HuH-7 (cell line): ENCODE measurements around the gene URAD.
"Not testable (repeated sequence)": the region's sequence is repeated elsewhere in the genome, so short reads cannot be mapped to it uniquely, and the experiment has no call there.

ENCODE experiments used
- DNase-seq: peaks from one replicate; pipeline ENCODE4 v3.0.0; 2011; ENCODE audit warnings: low spot score

URAD gene

DNA sequence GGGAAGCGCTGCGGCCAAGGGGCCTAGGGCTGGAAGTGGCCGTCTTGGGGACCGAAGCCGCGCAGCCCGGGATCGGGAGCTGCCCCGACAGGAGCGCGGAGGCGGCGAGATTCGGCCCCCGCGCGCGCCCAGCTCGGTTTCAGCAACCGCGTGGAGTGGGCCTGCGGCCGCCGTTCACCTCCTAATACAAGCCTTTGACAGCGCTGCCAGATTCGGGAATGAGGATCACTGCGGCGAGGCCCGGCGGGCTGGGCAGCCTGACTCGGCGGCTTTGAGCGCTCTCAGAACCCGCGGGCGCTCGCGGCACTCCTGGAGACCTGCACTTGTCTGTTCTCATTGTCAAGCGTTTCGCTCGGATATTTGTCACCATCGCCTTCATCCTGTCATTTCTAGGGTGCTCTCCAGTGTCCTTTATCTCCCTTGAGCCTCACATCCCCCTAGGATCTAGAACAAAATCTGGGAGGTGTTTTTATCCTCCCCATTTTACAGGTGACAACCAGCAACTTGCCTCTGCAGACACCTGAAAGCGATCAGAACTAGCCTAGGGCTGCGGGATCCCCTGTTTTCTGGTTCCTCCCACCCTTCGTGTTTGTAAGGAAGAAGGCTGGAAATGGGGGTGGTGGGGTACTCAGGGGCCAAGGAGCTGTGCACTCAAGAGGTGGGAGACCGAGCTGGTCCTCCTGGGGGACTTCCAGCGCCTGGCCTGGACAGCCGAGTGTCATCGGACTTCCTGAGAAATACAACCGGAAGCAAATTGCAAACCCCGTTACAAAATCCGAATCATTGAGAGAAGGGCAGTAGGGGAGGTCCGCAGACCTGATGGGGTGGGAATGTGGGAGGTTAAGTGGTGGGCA is 17.9 kb downstream of the URAD start:
- DNase-seq: no peak

DNA sequence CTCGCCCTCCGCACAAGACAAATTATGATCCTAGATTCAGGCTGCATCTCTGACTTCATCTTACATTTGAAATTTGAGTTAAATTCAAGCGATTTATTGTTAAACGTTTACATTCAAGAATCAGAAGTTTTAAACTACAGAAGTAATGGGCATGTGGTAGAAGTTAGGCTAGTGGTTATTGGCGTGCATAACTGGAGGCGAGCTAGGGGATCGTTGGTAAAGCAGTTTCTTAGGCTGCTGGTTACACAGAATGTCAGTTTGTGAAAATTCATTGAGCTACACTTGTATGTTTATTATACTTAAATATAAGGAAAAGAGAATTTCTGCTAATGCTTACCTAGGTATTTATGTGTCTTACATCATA is 18.6 kb downstream of the URAD start:
- DNase-seq: no peak

DNA sequence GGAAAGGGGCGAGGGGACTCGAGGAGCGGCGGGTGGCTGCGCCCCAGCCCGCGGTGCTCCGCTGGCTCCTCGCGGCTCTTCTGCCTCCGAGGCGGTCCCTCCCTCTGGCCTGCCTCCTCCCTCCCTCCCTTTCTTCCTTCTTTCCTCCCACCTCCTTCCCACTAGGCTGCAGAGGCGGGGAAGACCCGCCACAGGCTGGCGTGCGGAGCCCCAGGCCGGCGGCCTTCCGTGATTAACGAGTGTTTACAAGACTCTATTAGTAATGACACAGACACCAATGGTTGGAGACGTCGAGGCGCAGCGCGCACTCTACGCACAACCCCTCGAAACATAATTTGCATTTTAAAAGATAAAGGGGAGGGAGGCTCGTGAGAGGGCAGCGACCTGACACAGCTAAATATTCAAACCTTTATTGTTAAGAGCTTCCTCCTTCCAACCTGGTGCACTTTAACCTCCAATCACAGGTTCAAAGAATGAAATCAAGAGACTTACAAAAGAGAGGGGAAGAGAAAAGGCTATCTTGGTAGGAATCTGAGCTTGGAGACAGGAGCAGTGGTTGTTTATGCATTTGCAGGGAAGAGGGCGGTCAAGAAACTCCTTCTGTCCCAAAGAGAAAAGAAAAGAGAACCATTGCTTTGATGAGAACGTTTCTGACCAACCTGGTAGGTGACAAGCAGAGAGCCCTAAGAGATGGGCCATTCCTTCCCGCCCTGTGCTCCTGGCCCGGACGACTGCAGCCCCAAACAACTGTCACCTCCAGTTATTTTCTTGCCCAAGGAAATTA is 19.2 kb downstream of the URAD start, which contains the start of gene CDX2:
CDX2 (minus strand) TSS at position 234 of the 784 bp plus-strand sequence. CDS start 309 bp downstream, outside the sequence.
- DNase-seq: peak; percentile 84

DNA sequence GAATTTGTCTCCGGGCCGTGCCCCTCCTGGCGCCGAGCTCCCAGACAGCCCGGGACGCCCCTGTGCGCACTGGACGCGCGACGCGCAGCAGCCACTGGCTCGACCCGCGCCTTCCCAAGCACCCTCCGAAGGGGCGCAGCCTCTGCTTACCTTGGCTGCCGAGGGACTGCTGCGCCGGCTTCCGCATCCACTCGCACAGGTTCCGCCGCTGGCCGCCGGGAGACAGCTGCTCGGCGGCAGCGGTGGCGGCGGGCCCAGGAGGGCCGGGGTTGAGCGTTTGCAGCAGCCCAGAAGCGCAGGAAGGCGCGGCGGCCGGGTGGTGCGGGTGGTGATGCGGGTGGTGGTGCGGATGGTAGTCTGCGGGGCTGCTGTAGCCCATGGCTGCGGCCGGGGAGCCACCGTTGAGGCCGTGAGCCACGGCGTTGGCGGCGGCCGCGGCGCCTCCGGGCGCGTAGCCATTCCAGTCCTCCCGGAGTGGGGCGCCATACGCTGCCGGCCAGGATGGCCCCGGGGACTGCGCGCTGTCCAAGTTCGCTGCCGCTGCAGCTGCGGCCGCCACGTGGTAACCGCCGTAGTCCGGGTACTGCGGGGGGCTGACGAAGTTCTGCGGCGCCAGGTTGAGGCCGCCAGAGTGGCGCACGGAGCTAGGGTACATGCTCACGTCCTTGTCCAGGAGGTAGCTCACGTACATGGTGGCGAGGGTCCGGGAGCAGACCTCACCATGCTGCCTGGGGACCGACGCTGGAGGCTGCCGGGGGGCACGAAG is 20.0 kb downstream of the URAD start:
- no peak for DNase-seq

DNA sequence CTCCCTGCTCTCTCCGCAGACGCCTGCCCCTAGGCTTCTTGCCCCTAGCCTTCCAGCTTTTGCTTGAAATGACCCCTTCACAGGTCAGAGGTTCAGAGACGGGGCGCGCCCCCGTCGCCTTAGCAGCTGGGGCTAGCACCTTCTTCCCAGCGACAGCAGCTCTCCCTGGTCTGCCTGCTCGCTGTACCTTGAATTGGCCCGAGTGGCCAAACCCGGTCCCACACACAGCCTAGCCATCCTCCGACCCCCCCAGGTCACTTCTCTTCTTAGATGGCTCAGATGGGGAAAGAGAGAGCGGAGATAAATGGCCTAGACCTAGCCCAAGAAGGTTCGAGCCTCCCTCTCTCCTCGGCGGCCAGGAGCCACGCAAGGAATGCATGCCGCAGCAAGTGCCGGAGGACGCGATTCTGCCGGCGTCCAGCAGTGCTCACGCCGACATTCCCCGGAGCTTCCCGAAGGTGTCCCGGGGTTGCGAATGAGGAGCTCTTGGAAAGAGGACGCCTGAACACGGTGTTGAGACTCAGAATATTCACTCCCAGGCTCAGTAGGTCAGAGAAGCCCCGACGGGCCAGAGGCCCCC is 20.7 kb downstream of the URAD start:
- no peak for DNase-seq

DNA sequence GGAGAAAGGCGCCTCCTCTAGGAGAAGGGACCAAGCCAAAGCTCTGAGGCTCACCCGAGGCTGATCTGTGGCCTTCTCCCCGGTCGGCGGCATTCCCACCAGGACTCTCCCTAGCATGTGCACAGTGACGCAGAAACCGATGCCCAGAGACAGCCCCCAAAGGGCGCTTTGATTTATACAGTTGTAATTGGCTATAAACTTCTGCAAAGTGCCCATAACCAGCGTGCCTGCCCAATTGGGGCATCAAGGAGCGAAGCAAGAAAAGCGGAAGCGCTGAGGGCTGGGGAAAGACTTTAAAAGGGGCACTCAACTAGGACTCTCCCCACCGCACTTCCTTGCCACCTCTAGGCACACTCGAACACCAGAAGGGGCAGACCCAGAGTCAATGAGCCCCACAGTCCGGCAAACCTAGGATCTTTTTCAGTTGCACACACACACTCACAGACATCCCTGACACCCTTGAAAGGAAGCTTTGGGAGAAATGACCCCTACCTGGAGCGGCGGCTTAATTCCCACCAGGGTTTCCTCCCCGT is 21.2 kb downstream of the URAD start:
- no peak for DNase-seq

DNA sequence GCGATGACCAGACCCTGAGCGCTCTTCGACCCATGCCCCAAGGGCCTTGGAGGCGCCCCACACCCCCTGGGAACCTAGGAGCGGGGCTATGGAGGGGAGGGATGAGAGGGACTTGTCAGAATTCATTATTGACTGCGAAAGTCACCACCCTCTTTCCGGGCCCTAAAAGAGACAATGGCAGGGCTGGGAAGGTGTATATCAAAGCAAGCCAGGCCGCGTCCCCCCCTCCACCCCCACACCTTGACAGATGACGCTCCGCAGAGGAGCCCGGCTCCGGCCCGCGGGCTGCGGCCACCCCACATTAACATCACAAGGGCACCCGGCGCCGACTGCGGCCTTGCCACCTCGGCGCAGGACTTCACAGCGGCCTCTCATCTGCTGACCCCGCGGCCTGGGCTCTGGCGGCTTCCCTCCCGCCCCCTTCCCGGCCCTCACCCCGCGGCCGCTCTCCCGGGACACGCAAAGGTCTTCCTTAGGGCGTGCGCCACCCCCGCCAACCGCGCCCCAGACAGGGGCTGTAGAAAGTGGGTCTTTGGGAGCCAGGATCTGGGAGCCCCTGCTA is 21.8 kb downstream of the URAD start:
- DNase-seq: no peak

DNA sequence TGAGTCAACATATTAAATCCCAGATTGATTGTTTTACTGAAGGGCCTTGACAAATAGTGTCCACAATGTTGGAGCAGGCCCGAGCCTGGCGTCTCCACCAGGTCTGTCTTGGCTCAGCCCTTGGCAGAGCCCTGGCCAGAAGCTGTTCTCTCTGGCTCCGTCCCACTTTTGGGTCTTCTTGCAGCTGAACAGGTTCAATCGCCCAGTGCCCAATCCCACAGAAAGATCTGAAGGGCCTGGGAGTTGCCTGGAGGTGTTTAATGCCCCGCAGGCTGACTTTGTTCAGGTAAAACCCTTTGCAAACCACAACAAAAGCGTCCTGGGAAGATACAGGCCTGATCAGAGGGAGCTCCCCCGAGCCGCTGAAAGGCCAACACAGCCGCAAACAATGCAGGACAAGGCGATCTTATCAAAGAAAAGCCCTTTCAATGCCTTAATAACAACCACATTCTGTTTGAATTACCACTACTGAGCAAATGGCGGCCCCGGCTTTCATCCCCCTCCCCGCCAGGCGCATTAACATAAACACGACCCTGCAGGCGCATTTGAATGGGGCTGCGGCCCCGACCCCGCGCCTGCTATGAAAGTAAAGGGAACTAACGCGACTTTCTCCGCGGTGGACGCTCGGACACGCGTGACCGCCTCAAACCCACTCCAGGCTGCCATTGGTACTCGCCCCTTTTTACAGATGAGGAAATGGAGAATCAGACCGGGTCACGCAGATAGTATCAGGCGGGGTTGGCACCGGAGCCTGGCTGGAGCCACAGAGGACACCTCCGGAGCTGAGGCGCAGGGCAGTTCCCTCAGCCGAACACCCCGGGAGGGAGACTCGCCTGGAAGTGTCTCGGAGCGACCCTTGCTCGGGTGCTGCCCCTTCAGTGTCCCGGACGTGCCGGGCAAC is 22.5 kb downstream of the URAD start:
- no peak for DNase-seq

DNA sequence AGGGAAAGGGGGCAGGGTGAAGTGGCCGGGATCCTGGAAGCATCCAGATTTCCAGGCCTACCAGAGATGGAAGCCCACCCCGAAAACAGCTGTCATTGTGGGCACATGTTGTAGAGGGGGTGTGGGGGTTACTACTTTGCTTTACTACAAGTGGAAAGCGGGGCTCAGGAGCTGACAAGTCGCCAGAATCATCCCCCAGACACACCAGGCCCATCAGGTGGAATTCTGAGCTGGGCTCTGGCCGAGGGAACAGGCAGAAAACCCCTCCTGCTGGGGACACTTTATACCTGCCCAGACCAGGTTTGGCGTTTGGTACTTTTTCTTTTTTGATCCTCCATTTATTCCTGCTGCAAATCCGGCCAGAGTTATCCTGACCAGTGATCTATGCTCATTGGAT is 23.2 kb downstream of the URAD start:
- no peak for DNase-seq

DNA sequence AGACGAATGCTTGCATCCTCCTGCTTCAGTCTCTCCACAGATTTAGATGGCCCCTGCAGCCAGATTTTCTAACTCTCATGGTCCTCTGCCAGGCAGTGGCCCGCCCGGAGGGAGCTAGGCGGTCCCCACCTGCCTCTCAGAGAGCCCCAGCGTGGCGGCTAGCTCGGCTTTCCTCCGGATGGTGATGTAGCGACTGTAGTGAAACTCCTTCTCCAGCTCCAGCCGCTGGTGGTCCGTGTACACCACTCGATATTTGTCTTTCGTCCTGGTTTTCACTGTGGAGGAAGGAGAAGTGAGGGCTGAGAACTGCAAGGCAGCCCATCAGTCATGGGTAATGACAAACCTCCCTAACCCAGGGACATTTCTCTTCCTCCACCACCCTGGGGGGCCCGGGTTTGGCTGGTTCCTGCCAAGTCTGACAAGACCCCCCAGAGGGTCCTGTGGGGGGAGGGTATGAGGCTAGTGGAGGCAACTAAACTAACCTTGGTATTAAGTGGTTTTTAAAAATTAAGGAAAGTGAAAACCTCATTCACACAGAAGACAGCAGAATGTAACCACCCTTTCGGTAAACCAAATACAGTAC is 23.7 kb downstream of the URAD start:
- DNase-seq: no peak

DNA sequence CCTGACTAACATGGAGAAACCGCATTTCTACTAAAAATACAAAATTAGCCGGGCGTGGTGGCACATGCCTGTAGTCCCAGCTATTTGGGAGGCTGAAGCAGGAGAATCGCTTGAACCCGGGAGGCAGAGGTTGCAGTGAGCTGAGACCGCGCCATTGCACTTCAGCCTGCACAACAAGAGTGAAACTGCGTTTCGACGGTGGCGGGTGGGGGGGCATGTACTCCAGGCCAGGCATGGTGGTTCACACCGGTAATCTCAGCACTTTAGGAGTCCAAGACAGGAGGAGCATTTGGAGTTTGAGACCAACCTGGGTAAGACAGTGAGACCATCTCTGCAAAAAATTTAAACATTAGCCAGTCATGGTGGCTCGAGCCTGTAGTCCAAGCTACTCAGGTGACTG is 24.3 kb downstream of the URAD start:
- not testable (repeated sequence) for DNase-seq

DNA sequence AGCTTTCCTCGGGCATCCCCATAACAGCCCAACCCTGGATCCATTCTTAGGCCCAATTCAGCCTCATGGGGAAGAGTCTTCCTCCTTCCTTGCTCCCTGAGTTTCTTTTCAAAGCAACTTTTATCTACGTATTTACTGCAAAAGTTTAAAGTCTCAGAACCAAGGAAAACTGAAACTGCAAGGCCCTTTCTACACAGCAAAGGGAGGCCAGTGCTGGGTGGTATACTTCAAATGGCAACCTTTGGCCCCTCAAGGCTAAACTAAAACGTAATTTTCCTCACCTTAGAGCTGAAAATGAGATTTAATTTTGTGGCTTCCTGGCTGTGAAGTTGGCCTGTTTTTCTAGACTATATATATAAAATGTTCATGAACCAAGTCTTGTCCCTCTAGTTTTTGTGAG is 25.0 kb downstream of the URAD start:
- no peak for DNase-seq

DNA sequence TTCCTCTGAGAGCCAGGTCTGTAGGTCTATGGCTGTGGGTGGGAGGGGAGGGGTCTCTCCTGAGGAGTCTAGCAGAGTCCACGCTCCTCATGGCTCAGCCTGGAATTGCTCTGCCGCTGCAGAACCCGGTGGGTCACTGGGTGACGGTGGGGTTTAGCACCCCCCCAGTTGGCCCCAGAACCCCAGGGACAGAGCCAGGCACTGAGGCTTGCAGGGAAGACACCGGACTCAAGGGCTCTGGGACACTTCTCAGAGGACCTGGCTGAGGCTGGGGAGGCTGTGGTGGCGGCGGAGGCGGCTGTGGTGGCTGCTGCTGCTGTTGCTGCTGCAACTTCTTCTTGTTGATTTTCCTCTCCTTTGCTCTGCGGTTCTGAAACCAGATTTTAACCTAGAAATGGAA is 25.5 kb downstream of the URAD start:
- DNase-seq: no peak

DNA sequence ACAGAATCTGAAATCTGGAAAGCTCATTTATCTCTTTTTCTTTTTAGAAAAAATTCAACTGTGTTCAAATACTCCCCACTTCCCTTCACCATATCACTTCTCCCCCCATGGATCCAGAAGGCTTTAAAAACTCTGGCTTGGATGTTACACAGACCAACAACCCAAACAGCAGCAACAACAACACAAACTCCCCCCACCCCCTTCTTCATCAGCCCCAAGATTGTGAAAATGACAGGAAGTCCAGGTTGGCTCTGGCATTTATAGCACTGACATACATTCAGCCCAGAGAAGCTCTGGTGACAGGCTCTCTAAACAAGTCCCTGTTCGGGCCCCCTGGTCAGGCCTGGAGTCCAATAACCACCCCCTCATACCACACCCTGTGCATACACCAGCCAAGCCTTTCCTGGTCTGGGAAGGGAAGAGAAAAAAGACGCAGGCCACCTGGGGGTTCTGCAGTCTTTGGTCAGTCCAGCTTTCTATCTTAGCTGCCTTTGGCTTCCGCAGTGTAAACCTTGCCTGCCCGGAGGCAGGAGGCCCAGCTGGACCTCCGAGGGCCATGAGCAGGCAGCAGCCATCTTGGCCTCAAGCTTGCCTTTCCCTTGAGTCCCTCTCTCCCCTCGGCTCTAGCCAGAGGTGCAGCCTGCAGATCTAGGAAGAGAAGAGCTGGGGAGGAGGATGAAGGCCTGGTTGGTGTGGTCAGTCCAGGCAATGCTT is 26.2 kb downstream of the URAD start:
- DNase-seq: peak; percentile 78

DNA sequence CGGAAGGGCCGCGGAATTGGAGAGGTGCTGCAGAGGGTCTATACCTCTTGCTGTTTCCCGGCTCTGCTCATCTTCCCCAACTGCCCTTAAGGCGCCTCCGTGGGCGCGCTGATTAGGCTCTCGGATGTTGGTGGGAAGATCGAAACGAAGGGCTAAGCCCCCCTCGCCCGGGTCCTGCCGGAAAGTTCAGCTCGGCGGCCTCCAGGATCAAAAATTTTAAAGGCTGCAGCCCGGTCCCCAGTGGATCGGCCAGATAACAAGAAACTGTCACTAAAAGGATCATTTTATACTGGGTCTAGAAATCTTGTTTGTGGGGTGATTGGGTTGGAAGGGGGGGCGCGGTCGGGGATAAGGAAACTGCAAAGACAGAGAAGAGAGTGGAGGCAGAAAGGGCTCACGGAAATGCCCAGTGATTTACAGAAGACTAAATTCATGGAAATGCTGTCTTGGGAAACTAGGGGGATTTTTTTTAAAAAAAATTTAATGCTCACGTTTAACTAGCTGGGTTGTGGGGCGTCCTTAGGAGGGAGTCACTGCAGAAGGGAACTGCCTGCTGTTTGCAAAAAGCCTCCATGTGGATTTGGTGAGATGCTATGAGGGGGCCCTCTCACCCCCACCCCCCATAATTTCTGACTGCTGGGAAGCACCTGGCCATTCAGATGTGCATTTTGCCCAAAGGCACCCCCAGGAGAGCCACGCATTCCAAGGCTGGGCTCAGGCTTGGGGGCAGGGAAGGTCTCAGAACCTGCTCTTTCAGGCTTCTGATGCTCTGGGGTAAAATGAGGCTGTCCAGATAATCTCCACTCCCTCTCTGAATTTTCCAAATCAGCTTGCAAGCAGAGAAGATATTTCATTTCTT is 27.0 kb downstream of the URAD start:
- DNase-seq: no peak

DNA sequence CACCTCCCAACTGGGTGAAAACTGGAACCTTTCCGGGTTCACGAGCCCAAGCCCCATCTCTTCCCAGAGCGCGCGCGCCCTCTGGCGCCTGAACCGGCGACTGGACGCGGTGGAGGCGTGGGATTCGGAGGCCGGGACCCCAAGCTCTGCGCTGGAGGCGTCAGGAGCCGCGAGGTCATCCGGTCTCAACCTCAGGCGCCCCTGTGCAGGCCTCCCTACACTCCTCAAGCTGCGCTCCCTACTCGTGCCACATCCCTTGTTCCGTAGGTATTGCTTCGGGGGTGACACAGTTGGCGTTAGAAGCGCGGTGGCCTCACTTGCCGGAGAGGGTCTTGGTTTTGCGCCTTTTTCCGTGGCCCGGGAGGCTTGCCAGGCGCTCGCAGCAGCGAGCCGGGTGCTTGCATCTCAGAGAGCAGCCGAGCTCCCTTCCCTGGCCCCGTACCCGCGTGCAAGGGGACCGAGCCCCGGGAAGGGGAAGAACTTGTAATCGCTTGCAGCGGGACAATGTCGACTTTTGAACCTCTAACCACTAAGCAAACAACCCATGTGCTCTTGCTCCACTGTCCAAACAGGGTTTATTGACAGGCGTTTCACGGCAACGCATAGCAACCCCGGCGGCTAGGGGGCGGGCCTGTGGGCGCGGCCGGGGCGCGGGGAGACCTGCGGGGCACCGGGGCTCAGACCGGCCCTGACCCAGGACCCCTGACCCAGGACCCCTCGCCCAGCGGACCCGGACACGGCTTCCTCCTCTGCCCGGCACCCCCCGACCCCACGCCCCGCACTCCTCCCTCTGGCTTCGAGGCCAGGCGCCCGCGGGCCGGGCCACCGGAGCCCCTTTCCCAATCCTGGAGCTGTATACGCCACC is 27.9 kb downstream of the URAD start:
- DNase-seq: peak; percentile 93

DNA sequence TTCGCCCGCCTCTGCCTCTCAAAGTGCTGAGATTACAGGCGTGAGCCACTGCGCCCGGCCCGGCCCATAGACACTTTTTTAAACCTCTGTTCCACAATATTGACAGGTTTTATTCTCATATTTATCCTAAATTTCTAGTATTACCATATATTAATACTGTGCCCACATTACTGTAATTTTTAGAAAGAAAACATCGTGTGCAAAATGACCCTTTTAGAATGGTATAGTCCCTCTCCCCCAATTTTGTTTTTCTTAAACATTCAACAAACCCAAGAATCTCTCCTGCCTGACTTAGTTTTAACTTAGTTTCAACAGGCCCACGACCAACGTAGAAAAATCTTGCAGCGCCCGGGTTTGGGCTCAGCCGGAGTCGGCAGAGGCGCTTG is 28.5 kb downstream of the URAD start:
- DNase-seq: no peak
